Measurements from ENCODE around the gene TIMP2.

TIMP2 gene

GRCh38 chr17:78883089-78883532 is 42.1 kb downstream of the TIMP2 start:
- H4K20me1 ChIP-seq (ENCODE audit: insufficient read depth, low read length), result peaks cover 11% of the 10 kb centered on the region; the same call in 1 of the 2 replicates
- no peak overlapping the region for H3K4me3 ChIP-seq (ENCODE audit: low read depth in 1 of 2, low read length in 2 of 2)
- H3K36me3 ChIP-seq (ENCODE audit: insufficient read depth, low read length), result no peaks in the 10 kb centered on the region
- no peak overlapping the region for H2AFZ ChIP-seq (ENCODE audit: low read depth, low read length)
- H3K79me2 ChIP-seq (ENCODE audit: insufficient read depth, low read length), result no peaks in the 10 kb centered on the region
- peaks cover 9% of the 10 kb centered on the region; the same call in 1 of the 2 replicates for H3K4me1 ChIP-seq (ENCODE audit: insufficient read depth, low read length)
- ATAC-seq (ENCODE audit: insufficient read depth, low read depth) (no peak), DNase-seq (no peak)
- peaks cover 3% of the 10 kb centered on the region for H3K27me3 ChIP-seq (ENCODE audit: insufficient read depth, low read length, poor library complexity)
- H3K9ac ChIP-seq (ENCODE audit: low read depth, low read length), result no peak overlapping the region
- H3K27ac ChIP-seq (ENCODE audit: low read length), result no peak overlapping the region
- no peak for TF ChIP-seq CTCF (IDR thresholded peaks at IDR 0.05; ENCODE audit: borderline replicate concordance, extremely low read depth, low read length, poor library complexity, severe bottlenecking)
- no peak for TF ChIP-seq EZH2 (IDR thresholded peaks at IDR 0.05; ENCODE audit: borderline replicate concordance, low read depth, low read length, severe bottlenecking)
- H3K4me2 ChIP-seq (ENCODE audit: insufficient read depth, low read length), result no peak overlapping the region
- H3K9me3 ChIP-seq (ENCODE audit: insufficient read depth, low read length, severe bottlenecking), result no peaks in the 10 kb centered on the region

- TF ChIP-seq EZH2 (IDR thresholded peaks at IDR 0.05; ENCODE audit: borderline replicate concordance, low read depth, low read length, severe bottlenecking) (no peak), CTCF (IDR thresholded peaks at IDR 0.05; ENCODE audit: borderline replicate concordance, extremely low read depth, low read length, poor library complexity, severe bottlenecking) (no peak)
- peaks cover 9% of the 10 kb centered on the region; the same call in 1 of the 2 replicates for H3K4me1 ChIP-seq (ENCODE audit: insufficient read depth, low read length)
- no peaks in the 10 kb centered on the region for H3K9me3 ChIP-seq (ENCODE audit: insufficient read depth, low read length, severe bottlenecking)
- no peak for DNase-seq
- no peaks in the 10 kb centered on the region for H3K79me2 ChIP-seq (ENCODE audit: insufficient read depth, low read length)
- H3K9ac ChIP-seq (ENCODE audit: low read depth, low read length), result no peak overlapping the region
- no peak overlapping the region for H3K4me2 ChIP-seq (ENCODE audit: insufficient read depth, low read length)
- H4K20me1 ChIP-seq (ENCODE audit: insufficient read depth, low read length), result peaks cover 11% of the 10 kb centered on the region; the same call in 1 of the 2 replicates
- H3K27ac ChIP-seq (ENCODE audit: low read length), result no peak overlapping the region
- H3K27me3 ChIP-seq (ENCODE audit: insufficient read depth, low read length, poor library complexity), result peaks cover 3% of the 10 kb centered on the region
- H3K36me3 ChIP-seq (ENCODE audit: insufficient read depth, low read length), result no peaks in the 10 kb centered on the region
- no peak for ATAC-seq (ENCODE audit: insufficient read depth, low read depth)
- H2AFZ ChIP-seq (ENCODE audit: low read depth, low read length), result no peak overlapping the region
- H3K4me3 ChIP-seq (ENCODE audit: low read depth in 1 of 2, low read length in 2 of 2), result no peak overlapping the region
Measured at GRCh38 chr17:78882540-78883088, 42.6 kb downstream of the TIMP2 start.

- no peak overlapping the region for H3K27ac ChIP-seq (ENCODE audit: low read length)
- no peak overlapping the region for H3K9ac ChIP-seq (ENCODE audit: low read depth, low read length)
- 0 out of 2 replicates have a peak, but pooled peaks cover 8% of the 10 kb centered on the region for H4K20me1 ChIP-seq (ENCODE audit: insufficient read depth, low read length)
- no peak overlapping the region for H2AFZ ChIP-seq (ENCODE audit: low read depth, low read length)
- peaks cover 3% of the 10 kb centered on the region for H3K27me3 ChIP-seq (ENCODE audit: insufficient read depth, low read length, poor library complexity)
- DNase-seq (peak; percentile 70), ATAC-seq (ENCODE audit: insufficient read depth, low read depth) (peak; percentile 88)
- no peaks in the 10 kb centered on the region for H3K36me3 ChIP-seq (ENCODE audit: insufficient read depth, low read length)
- H3K4me3 ChIP-seq (ENCODE audit: low read depth in 1 of 2, low read length in 2 of 2), result no peak overlapping the region
- H3K79me2 ChIP-seq (ENCODE audit: insufficient read depth, low read length), result no peaks in the 10 kb centered on the region
- H3K9me3 ChIP-seq (ENCODE audit: insufficient read depth, low read length, severe bottlenecking), result no peaks in the 10 kb centered on the region
- peaks cover 9% of the 10 kb centered on the region; the same call in 1 of the 2 replicates for H3K4me1 ChIP-seq (ENCODE audit: insufficient read depth, low read length)
- no peak for TF ChIP-seq EZH2 (IDR thresholded peaks at IDR 0.05; ENCODE audit: borderline replicate concordance, low read depth, low read length, severe bottlenecking)
- H3K4me2 ChIP-seq (ENCODE audit: insufficient read depth, low read length), result no peak overlapping the region
Measured at GRCh38 chr17:78879635-78880186, 45.5 kb downstream of the TIMP2 start.

- H3K4me3 ChIP-seq (ENCODE audit: low read depth in 1 of 2, low read length in 2 of 2), result no peak overlapping the region
- no peak overlapping the region for H3K27ac ChIP-seq (ENCODE audit: low read length)
Measured at GRCh38 chr17:78878871-78879527, 46.2 kb downstream of the TIMP2 start.

More at GRCh38 chr17:78878871-78879527, 46.2 kb downstream of the TIMP2 start:
- peaks cover 8% of the 10 kb centered on the region; the same call in 1 of the 2 replicates for H4K20me1 ChIP-seq (ENCODE audit: insufficient read depth, low read length)
- DNase-seq (no peak), ATAC-seq (ENCODE audit: insufficient read depth, low read depth) (no peak)
- no peak overlapping the region for H3K4me2 ChIP-seq (ENCODE audit: insufficient read depth, low read length)
- peaks cover 3% of the 10 kb centered on the region for H3K27me3 ChIP-seq (ENCODE audit: insufficient read depth, low read length, poor library complexity)
- H2AFZ ChIP-seq (ENCODE audit: low read depth, low read length), result no peak overlapping the region
- no peaks in the 10 kb centered on the region for H3K79me2 ChIP-seq (ENCODE audit: insufficient read depth, low read length)
- no peaks in the 10 kb centered on the region for H3K36me3 ChIP-seq (ENCODE audit: insufficient read depth, low read length)
- H3K9ac ChIP-seq (ENCODE audit: low read depth, low read length), result no peak overlapping the region
- no peak for TF ChIP-seq EZH2 (IDR thresholded peaks at IDR 0.05; ENCODE audit: borderline replicate concordance, low read depth, low read length, severe bottlenecking)
- no peak for TF ChIP-seq CTCF (IDR thresholded peaks at IDR 0.05; ENCODE audit: borderline replicate concordance, extremely low read depth, low read length, poor library complexity, severe bottlenecking)
- H3K4me1 ChIP-seq (ENCODE audit: insufficient read depth, low read length), result peaks cover 9% of the 10 kb centered on the region; the same call in 1 of the 2 replicates
- no peaks in the 10 kb centered on the region for H3K9me3 ChIP-seq (ENCODE audit: insufficient read depth, low read length, severe bottlenecking)

Measured in DND-41 (cell line).